Inflammatory macrophage treated with lipopolysaccharide for 4 hours (primary cell): ENCODE measurements around the gene NUDT5.
"Not testable (repeated sequence)": the region's sequence is repeated elsewhere in the genome, so short reads cannot be mapped to it uniquely, and the experiment has no call there.

Experiments
- DNase-seq: peaks from one replicate; pipeline ENCODE4 v3.0.0-alpha.2; 2020

Gene NUDT5

DNA sequence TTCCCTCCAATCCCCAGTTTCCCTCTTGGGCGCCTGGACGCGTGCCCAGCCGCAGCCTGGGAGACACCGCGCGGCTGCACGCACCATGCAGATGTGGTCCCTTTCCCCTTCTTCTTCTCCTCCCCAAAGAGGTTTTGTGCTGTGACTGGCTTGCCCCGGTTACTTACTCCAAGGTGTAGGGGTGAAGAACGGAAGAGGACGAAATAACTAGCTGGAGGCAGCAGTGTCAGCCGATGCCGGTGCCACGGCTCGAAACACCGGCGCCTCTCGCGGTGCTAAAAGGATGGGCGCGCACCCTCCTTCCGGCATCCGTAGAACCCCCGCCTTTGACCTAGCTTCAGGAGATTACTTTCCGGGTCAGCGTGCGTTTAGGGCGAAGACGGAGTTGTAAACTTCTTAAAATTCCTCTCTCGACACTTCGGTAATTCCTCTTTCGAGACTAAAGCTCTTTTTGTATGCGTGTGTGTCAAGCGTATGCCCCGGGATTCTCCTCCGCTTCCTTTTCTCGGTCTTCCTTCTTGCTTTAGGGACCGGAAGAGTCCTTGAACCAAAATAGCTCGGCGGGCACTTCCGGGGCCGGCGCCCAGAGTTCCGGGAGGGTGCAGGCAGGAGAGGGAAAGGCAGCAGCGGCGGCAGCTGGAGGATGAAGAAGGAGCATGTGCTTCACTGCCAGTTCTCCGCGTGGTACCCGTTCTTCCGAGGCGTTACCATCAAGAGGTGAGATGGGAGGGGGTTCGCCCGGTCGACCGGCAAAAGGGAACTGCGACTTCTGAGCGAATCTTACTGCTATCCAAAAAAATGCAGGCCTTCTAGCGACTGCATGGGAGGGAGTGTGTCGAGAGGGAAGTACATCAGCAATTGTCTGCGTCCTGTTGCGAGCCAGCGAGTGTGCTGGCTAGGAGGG lies at the start of gene NUDT5, which contains the start of gene CDC123:
TSS of gene NUDT5 (minus strand) at position 289 of the 904 bp plus-strand sequence. CDS start 9,600 bp downstream, outside the sequence.
TSS of gene CDC123 (plus strand) at position 586 of the 904 bp plus-strand sequence. CDS start at position 644, 58 bp downstream.
- peak; percentile 91 for DNase-seq

DNA sequence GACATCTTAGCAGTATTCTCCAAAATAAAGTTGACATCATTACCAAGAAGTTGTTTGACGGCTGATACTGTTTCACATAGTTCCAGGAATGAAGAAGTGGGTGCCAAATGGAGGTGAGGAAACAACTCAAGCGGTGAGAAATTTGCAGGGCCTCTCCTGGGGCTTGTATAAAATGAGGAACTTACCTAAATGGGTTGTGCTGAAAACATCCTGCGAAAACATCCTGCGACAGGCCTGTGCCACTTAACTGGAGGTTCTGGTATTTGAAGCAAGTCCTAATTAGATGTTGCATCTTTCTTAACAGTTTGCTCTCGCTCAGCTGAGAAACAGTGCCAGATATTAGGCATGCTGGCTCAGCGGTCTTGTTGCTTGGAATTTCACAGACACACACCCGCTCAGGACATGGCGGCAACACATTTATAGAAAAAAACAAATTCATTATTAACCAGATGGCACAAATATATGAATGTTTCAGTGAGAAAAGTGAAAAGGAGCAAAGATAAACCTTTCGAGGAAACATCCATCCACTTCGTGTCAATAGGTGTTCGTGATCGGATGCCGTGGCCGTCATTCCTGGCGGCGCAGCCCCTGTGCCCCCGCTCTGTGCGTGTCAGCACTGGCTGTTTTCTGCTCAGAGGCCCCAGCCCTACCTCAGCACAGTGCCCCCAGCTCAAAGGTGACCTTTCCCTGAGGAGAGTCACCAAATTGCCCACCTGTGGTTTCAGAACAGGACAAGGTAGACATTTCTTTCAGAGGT lies 48.4 kb upstream of the NUDT5 start:
- peak; percentile 68 for DNase-seq

DNA sequence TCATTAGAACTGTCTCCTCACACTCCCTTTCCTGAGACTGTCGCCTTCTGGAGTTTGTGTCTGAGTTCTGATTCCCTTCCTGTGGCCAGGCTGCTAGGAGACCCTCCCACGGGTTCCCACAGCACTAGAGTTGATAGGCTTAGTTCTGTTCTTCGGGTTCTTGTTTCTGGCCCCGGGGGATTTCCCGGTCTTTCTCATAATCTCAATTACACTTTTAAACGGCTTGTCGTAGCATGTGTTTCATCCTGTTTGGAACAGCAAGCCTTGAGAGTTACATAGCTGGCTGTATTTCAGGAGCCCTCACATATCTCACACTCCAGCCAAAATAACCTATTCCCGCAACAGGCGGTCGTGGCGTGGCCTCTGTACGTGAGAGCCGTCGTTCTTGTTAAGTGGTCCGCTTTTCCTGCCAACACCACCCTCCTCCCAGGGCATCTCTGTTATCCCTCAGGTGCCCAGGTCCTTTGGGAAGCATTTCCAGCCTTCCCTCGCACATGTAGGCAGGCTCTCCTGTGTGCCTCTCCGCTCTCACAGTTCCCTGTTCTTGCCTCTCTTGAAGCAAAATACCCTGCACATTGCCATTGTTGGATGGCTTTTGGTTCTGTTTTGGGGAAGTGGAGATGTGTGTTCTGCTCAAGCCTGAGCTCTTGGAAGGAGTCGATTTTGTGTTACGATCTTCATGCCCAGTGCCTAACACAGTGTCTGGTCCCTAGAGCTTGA lies 46.3 kb upstream of the NUDT5 start:
- peak; percentile 97 for DNase-seq

DNA sequence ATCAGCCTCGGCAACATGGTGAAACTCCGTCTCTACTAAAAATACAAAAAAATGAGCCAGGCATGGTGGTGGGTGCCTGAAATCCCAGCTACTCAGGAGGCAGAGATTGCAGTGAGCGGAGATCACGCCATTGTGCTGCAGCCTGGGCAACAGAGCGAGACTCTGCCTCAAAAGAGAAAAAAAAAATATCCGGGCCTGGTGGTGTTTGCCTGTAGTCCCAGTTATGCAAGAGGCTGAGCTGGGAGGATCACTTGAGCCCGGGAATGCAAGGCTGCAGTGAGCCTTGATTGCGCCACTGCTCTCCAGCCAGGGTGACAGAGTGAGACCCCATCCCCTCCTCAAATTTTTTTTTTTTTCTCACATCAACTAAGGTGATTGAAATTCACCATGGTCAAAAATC lies 43.1 kb upstream of the NUDT5 start:
- no peak for DNase-seq

DNA sequence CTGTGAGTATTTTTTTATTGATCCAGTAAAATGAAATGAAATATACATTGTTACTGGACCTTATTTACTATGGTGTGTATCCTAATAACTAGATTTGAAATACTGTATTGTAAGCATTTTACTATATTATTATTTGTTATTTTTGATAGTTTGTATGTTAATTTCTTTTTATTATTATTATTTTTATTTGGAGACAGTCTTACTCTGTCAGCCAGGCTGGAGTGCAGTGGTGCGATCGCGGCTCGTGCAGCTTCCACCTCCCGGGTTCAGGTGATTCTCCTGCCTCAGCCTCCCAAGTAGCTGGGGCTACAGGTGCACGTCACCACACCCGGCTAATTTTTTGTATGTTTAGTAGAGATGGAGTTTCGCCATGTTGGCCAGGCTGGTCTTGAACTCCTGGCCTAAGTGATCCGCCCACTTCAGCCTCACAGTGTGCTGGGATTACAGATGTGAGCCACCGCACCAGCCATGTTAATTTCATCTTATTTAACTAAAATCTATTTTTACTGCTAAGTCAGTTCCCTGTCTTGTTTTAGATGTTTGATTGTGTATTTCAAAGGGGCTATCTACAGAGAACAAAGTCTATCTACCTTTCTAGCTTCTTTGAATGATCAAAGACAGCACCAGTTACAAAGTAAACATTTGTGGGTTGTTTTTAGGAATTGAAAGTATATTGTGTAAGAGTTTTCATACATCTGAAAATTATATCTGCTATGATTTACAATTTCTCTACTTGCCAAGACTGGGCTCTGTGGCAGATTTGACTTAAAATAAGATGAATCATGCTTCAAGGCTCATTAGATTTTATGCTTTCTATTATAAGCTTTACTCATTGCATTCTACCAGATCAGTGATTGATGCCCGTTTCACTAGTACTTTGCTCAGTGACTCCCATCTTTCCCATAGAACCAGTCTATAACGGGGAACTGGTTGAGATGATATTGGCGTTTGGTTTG lies 41.9 kb upstream of the NUDT5 start:
- DNase-seq, result no peak

DNA sequence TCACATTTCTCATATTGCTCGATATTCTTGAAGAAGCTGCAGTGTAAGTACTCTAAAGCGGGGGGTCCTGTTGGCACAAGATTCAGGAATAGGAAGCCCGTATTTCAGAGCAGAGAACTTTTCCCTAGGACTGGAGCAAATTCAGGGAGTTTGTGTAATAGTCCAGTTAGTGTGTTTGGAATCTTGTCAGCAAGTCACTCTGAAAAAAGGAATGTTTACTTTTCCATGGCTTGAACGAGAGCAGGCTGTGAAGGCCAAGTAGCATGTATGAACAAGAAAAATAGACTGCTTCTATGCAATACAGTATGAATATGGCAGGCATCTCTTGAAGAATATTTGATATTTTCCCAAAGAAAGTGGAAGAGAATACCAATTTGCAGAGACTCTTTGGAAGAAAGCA lies 40.1 kb upstream of the NUDT5 start:
- DNase-seq, result no peak

DNA sequence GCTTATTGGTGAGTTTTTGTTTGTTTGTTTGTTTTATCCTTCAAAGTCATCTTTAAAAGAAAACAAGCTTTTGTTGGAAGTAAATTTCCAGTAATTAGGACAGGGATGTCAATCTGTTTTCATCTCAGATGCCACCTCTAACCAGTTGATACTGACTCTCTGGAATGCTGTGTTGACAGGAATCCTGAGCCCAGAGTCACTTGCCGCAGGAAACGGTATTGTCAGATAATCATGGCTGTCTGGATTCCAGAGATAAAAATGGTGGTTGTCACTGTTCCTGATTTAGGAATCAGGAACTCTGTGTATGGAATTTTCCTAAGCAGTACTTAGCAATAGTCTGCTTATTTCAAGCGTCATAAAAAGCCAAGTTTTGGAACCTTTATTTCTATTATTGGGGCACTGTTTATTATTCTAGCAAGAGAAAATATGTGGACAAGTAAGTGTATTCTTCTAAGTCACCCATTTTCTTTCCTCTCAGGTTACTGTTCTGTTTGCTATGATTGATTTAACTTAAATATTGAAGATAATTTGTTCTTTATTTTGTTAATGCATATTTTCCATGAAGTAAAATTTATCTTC lies 39.5 kb upstream of the NUDT5 start:
- DNase-seq, result no peak

DNA sequence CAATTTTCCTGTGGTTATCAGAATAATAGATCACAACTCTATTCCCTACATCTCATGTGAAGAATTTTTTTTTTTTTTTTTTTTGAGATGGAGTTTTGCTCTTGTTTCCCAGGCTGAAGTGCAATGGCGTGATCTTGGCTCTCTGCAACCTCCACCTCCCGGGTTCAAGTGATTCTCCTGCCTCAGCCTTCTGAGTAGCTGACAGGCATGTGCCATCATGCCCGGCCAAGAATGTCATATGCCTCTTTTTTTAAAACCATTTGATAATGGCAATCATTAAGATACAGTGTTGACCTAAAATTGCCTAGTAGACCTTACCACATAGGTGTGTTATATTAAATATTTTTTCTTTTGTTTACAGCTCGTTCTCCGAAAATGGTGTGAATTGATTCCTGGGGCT lies 39.0 kb upstream of the NUDT5 start:
- not testable (repeated sequence) for DNase-seq

DNA sequence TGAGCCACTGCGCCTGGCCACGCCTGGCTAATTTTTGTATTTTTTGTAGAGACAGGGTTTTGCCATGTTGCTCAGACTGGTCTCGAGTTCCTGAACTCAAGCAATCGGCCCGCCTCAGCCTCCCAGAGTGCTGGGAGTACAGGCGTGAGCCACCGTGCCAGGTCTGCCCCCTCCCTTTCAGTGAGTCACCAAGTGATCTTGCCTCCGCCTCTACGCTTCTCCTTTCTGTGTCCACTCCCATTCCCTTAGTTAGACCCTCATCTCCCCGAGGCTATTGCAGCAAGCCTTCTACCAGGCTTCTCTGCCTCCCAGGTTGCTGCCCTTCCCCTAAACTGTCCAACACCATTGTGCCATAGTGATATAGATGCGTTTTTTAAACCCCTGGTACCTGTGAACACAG lies 33.2 kb upstream of the NUDT5 start:
- DNase-seq, result no peak

DNA sequence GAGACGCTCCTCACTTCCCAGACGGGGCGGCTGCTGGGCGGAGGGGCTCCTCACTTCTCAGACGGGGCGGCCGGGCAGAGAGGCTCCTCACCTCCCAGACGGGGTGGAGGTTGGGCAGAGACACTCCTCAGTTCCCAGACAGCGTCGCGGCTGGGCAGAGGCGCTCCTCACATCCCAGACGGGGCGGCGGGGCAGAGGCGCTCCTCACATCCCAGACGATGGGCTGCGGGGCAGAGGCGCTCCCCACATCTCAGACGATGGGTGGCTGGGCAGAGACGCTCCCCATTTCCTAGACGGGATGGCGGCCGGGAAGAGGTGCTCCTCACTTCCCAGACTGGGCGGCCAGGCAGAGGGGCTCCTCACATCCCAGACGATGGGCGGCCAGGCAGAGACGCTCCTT lies 30.7 kb upstream of the NUDT5 start:
- DNase-seq, result not testable (repeated sequence)

DNA sequence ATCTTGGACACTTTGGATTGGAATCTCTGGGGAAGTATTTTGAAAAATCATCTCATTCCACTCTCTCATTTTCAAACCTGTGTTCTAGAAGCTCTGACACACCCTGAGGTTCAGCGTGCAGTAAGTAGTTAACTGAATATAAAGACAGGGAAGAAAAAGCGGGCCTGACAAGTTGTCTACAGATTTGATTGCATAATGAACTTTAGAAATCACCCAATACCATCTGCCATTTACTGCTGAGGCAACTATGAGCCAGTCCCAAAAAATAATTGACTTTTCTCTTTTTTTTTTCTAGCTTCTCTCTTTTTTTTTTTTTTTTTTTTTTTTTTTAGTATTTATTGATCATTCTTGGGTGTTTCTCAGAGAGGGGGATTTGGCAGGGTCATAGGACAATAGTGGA lies 29.8 kb upstream of the NUDT5 start:
- peak; percentile 21 for DNase-seq

DNA sequence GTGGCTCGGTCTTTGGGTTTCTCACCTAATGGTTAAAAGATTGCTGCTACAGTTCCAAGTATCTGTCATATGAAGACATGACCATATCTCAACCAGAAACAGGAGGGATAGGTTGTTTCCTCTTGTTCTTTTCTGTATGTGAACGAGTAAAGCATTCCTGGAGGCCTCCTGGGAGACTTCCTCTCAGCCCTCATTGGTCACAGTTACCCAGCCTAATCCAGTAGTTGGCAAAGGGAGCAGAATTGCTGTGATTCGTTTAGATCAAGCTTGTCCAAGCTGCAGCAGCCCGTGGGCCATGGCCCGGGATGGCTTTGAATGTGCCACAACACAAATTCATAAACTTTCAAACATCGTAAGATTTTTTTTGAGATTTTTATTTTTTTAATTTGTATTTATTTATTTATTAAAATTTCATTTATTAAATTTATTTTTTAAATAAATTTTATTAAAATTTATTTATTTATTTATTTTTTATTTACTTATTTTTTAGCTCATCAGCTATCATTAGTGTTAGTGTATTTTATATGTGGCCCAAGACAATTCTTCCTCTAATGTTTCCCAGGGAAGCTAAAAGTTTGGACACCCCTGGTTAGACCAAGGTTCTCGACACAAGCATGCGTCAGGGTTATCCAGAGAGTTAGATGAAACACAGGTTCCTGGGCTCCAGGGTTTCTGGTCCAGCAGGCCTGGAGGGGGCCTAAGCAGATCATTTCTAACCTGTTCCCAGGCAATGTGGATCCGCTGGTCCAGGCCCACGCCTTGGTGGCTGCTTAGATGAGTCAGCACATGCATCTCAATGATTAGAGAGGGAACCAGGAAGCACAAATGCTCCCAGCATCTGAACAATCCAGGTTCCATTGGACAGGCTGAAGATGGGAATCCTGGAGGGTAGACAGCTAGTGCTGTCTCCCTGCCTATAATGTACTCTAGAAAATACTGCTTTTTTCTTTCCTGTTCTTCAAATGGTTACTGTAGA lies 25.9 kb upstream of the NUDT5 start:
- DNase-seq, result no peak

DNA sequence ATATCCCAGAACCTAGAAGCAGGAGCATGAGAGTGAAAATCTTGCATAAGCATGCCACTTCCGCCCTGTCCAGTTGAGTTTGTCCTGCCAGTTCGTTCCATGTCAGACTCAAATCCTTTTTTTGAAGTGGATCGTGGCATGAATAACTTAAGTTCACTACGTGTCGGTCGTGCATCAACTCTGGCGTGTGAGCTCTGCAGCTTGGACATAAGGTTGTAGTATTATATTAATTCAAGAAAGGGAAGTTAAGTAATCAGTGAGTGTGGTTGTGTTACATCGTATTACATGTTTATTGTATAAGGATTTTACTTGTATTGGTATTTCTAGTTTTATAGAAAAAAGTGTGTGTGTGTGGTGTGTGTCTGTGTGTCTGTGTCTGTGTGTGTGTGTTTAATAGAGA lies 23.3 kb upstream of the NUDT5 start:
- DNase-seq, result peak; percentile 45

DNA sequence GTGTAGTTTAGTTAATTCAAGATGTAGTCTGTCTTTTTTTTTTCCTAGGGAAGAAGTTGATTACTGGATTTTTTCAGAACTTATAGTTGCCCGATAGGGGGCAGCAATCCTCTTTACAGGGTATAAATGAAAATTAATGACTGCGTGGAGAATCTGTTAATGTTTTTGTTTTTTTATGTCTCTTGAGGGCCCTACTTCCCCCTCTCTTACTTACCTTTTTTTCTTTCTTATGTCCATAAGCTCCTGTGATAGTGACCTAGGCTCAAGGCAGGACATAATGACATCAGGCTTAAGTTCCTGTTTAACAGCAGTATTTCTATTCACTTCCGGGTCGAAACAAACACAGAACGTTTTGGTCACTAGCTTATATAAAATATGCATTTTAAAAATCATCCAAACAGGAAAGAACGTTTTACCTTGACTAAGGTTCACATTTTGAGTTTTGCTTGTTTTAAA lies 19.1 kb upstream of the NUDT5 start:
- DNase-seq, result peak; percentile 48

DNA sequence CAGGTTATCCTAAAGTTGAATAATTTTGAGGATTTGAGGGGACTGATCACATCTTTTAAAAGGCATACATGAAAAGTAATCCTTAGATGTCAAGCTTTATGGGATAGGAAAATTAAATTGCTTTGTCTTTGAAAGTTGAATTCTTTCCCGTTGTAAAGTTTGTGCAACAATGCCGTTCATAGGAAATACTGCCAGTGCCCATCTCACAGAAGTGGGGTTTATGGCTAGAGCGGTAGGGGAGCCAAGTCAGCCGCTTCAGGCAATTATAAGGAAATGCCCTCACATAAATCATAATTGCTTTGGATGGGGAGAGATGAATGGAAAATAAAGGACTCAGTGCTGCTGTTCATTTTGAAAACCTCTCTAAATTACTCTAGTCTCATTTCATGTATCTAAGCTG lies 18.4 kb upstream of the NUDT5 start:
- no peak for DNase-seq

DNA sequence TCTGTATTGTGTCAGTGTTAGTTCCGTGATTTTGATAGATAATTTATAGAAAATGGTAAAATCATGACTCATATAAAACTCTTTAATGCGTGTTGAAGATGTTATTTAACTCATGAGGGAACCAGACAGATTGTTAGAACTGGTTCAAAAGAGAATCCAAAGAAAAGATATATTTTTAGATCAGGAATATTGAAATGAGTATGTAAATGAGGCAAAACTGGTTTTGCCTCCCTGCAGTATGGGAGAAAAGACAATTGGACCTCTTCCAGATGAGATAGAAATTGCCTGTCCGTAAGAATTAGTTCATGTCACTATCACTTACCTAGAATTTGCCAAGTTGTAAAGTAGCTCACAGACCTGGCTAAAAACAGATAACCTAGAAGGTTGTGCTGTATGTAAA lies 17.9 kb upstream of the NUDT5 start:
- no peak for DNase-seq

DNA sequence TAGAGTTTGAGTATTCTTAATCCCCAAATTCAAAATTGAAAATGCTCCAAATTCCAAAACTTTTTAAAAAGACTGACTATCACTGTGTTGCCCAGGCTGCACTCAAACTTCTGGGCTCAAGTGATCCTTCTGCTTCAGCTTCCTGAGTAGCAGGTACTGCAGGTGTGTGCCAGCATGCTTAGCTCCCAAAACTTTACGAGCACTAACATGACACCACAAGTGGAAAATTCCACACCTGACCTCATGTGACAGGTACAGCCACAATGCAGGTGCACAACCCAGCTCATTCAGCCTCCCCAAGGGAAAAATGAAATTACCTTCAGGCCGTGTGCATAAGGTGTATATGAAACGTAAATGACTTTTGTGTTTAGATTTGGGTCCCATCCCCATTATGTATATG lies 16.8 kb upstream of the NUDT5 start:
- DNase-seq, result no peak

DNA sequence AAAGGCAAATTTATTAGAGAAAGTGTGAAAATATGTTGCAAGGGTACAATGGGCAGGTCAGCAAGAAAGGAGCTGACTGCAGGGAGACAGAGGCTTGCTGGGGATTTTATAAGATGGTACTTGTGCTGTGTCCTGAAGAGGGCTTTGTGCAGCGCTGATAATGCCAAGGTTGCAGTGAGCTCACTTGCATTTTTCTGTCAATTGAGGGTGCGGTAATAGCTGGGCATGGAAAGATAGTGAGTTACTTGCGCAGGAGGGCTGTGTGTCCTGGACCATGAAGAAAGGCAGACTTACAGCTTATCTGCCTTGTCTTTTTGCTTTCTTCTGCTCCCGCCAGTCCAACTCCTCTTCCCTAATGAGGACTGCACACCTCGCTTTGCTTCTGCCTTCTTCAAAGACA lies 12.8 kb upstream of the NUDT5 start:
- DNase-seq, result no peak

DNA sequence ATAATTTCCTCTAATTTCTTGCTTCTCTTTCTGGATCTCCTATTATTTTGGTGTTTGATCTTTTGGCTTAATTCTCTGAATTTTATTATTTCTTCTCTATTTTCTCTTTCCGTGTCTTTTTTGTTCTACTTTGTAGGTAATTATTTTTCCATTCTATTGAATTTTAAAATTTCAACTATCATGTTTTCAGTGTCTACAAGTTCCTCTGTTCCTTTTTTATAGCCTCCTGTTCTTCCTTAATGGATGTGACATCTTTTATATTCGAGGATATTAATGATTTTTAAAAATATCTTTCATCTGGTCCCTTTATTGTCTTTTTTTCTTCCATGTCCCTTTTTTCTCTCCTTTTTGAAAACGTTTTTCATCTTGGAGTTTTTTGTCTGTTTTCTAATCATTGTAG lies 11.4 kb upstream of the NUDT5 start:
- DNase-seq, result no peak

DNA sequence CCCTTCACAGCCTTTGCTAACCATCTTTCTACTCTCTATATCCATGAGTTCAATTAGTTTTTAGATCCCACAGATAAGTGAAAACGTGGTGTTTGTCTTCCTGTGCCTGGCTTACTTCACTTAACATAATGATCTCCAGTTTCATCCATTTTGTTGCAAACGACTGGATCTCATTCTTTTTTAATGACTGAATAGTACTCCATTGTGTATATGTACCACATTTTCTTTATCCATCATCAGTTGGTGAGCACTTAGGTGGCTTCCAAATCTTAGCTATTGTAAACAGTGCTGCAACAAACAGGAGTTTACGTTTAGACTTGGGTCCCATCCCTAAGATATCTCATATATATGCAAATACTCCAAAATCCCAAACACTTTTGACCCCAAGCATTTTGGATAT lies 9.4 kb upstream of the NUDT5 start:
- no peak for DNase-seq
